BE2C (cell line): ENCODE data around the gene ATG3.

Experiments used
- DNase-seq: peaks from one replicate; pipeline ENCODE4 v3.0.0-alpha.2; 2020
- H3K27me3 ChIP-seq: fragments of 250-450 bp; sonication (Bioruptor Pico); 2 replicates; pipeline ENCODE4 v1.5.1; 2020; ENCODE audit warnings: mild to moderate bottlenecking
- H3K36me3 ChIP-seq: fragments of 250-450 bp; sonication (Bioruptor Pico); 2 replicates; pipeline ENCODE4 v1.5.1; 2020; ENCODE audit warnings: mild to moderate bottlenecking
- H3K4me1 ChIP-seq: fragments of 250-450 bp; sonication (Bioruptor Pico); 2 replicates; pipeline ENCODE4 v1.5.1; 2020
- H3K4me3 ChIP-seq: 2 replicates; pipeline ENCODE4 v1.5.1; 2011; ENCODE audit warnings: low read depth, low read length
- H3K9me3 ChIP-seq: fragments of 250-450 bp; sonication (Bioruptor Pico); 2 replicates; pipeline ENCODE4 v1.5.1; 2020
- CTCF ChIP-seq: IDR thresholded peaks from 2 replicates; pipeline ENCODE4 v1.5.1; 2012; ENCODE audit warnings: mild to moderate bottlenecking, low read depth, low read length

The ATG3 gene

GRCh38 chr3:112560307-112560706 is 1.5 kb downstream of the ATG3 start:
- no peaks in the 10 kb centered on the region for H3K27me3 ChIP-seq
- H3K4me3 ChIP-seq, result peak overlapping the region; percentile 82
- no peak for DNase-seq
- H3K4me1 ChIP-seq, result no peaks in the 10 kb centered on the region
- no peaks in the 10 kb centered on the region for H3K36me3 ChIP-seq
- no peak for TF ChIP-seq CTCF
- no peaks in the 10 kb centered on the region for H3K9me3 ChIP-seq

- no peak overlapping the region for H3K4me3 ChIP-seq
- no peak for TF ChIP-seq CTCF
- H3K9me3 ChIP-seq, result no peaks in the 10 kb centered on the region
- no peaks in the 10 kb centered on the region for H3K27me3 ChIP-seq
- no peak for DNase-seq
- no peaks in the 10 kb centered on the region for H3K36me3 ChIP-seq
- H3K4me1 ChIP-seq, result no peaks in the 10 kb centered on the region
Observed at GRCh38 chr3:112557976-112558375, 3.8 kb downstream of the ATG3 start.

GRCh38 chr3:112555535-112556170 is 6.1 kb downstream of the ATG3 start:
- Histone ChIP-seq H3K4me3 (no peak overlapping the region), H3K4me1 (no peaks in the 10 kb centered on the region), H3K27me3 (no peaks in the 10 kb centered on the region), H3K9me3 (no peaks in the 10 kb centered on the region), H3K36me3 (no peaks in the 10 kb centered on the region)
- no peak for TF ChIP-seq CTCF
- no peak for DNase-seq

- H3K27me3 ChIP-seq, result no peaks in the 10 kb centered on the region
- peaks cover 21% of the 10 kb centered on the region for H3K36me3 ChIP-seq
- DNase-seq, result no peak
- H3K9me3 ChIP-seq, result no peaks in the 10 kb centered on the region
- no peak overlapping the region for H3K4me3 ChIP-seq
- TF ChIP-seq CTCF, result no peak
- H3K4me1 ChIP-seq, result no peaks in the 10 kb centered on the region
Observed at GRCh38 chr3:112550859-112551258, 10.9 kb downstream of the ATG3 start.

GRCh38 chr3:112546216-112546759 is 15.5 kb downstream of the ATG3 start:
- Histone ChIP-seq H3K4me3 (no peak overlapping the region), H3K9me3 (no peaks in the 10 kb centered on the region), H3K4me1 (no peaks in the 10 kb centered on the region), H3K36me3 (peaks cover 21% of the 10 kb centered on the region), H3K27me3 (no peaks in the 10 kb centered on the region)
- no peak for DNase-seq
- TF ChIP-seq CTCF, result no peak

GRCh38 chr3:112539825-112540650 is 21.7 kb downstream of the ATG3 start:
- no peak overlapping the region for H3K4me3 ChIP-seq
- H3K9me3 ChIP-seq, result no peaks in the 10 kb centered on the region
- no peaks in the 10 kb centered on the region for H3K4me1 ChIP-seq
- no peak for DNase-seq
- H3K36me3 ChIP-seq, result peaks cover 9% of the 10 kb centered on the region
- no peaks in the 10 kb centered on the region for H3K27me3 ChIP-seq
- no peak for TF ChIP-seq CTCF
